ENCODE measurements around the gene WFDC5. TPM values are rescaled to one million over a fixed set of nuclear protein-coding genes. Genes with fewer than 3 reads are reported as not detected.

WFDC5 gene
- total RNA-seq, 2 experiments from 2014 or later, result 0.23 TPM

- intact Hi-C loops (cut with DNase I, micrococcal nuclease), result no loop called here
- ChIA-PET CTCF (no interaction called here), POLR2A (no interaction called here)
- Mint-ChIP-seq H3K27me3 (no peaks in the 10 kb centered on the region), H3K36me3 (ENCODE audit: low read depth) (peaks cover 31% of the 10 kb centered on the region), H3K4me3 (no peak overlapping the region), H3K27ac (no peak overlapping the region), H3K4me1 (no peaks in the 10 kb centered on the region), H3K9me3 (ENCODE audit: low read depth) (no peaks in the 10 kb centered on the region)
- DNase-seq (no peak), ATAC-seq (no peak)
These were observed 27.2 kb downstream of the WFDC5 start for GRCh38 chr20:45087814-45088213.

GRCh38 chr20:45087097-45087790 lies 27.7 kb downstream of the WFDC5 start:
- Mint-ChIP-seq H3K27ac (peak overlapping the region; percentile 27), H3K4me1 (no peaks in the 10 kb centered on the region), H3K27me3 (no peaks in the 10 kb centered on the region), H3K9me3 (ENCODE audit: low read depth) (no peaks in the 10 kb centered on the region), H3K36me3 (ENCODE audit: low read depth) (peaks cover 36% of the 10 kb centered on the region), H3K4me3 (no peak overlapping the region)
- ATAC-seq, result no peak
- intact Hi-C loops (cut with DNase I, micrococcal nuclease), result no loop called here
- CTCF ChIA-PET, result interaction anchor here (0.6 to 1.7 kb wide), 2 partner anchors 43 to 239 kb away, joined by 4 to 6 read pairs; no protein-coding TSS in a partner anchor
- no peak for DNase-seq
- POLR2A ChIA-PET, result no interaction called here

- ChIA-PET POLR2A (no interaction called here), CTCF (interaction anchor here (1.7 kb wide), 1 partner anchor 42 kb away, joined by 6 read pairs; no protein-coding TSS in a partner anchor)
- Mint-ChIP-seq H3K27me3 (no peaks in the 10 kb centered on the region), H3K36me3 (ENCODE audit: low read depth) (peaks cover 48% of the 10 kb centered on the region), H3K27ac (no peak overlapping the region), H3K9me3 (ENCODE audit: low read depth) (peaks cover 6% of the 10 kb centered on the region), H3K4me1 (no peaks in the 10 kb centered on the region), H3K4me3 (no peak overlapping the region)
- intact Hi-C loops (cut with DNase I, micrococcal nuclease), result no loop called here
- DNase-seq, result no peak
- ATAC-seq, result no peak
These were observed 29.1 kb downstream of the WFDC5 start for GRCh38 chr20:45085867-45086266.

GRCh38 chr20:45085289-45085688 lies 29.7 kb downstream of the WFDC5 start:
- ChIA-PET POLR2A (no interaction called here), CTCF (no interaction called here)
- DNase-seq, result no peak
- intact Hi-C loops (cut with DNase I, micrococcal nuclease), result no loop called here
- H3K27me3 Mint-ChIP-seq, result no peaks in the 10 kb centered on the region
- H3K4me1 Mint-ChIP-seq, result no peaks in the 10 kb centered on the region
- no peak overlapping the region for H3K27ac Mint-ChIP-seq
- peaks cover 8% of the 10 kb centered on the region for H3K9me3 Mint-ChIP-seq (ENCODE audit: low read depth)
- no peak overlapping the region for H3K4me3 Mint-ChIP-seq
- H3K36me3 Mint-ChIP-seq (ENCODE audit: low read depth), result peaks cover 54% of the 10 kb centered on the region
- no peak for ATAC-seq

GRCh38 chr20:45083127-45083526 lies 31.8 kb downstream of the WFDC5 start:
- ChIA-PET POLR2A (no interaction called here), CTCF (interaction anchor here (0.9 to 3.0 kb wide), 4 partner anchors 11 to 209 kb away, joined by 3 to 16 read pairs (median 6); no protein-coding TSS in a partner anchor)
- Mint-ChIP-seq H3K27me3 (no peaks in the 10 kb centered on the region), H3K27ac (no peak overlapping the region), H3K9me3 (ENCODE audit: low read depth) (peaks cover 8% of the 10 kb centered on the region), H3K4me3 (no peak overlapping the region), H3K4me1 (no peaks in the 10 kb centered on the region), H3K36me3 (ENCODE audit: low read depth) (peaks cover 73% of the 10 kb centered on the region)
- intact Hi-C loops (cut with DNase I, micrococcal nuclease), result no loop called here
- DNase-seq (no peak), ATAC-seq (no peak)

- no peak overlapping the region for H3K4me3 Mint-ChIP-seq
These were observed 32.5 kb downstream of the WFDC5 start for GRCh38 chr20:45082468-45082867.

GRCh38 chr20:45080867-45081624 lies 33.9 kb downstream of the WFDC5 start:
- intact Hi-C loops (cut with DNase I, micrococcal nuclease), result no loop called here
- DNase-seq (no peak), ATAC-seq (peak; percentile 33)
- ChIA-PET CTCF (interaction anchor here (0.7 kb wide), 1 partner anchor 14 kb away, joined by 3 read pairs; no protein-coding TSS in a partner anchor), POLR2A (no interaction called here)
- no peak overlapping the region for H3K4me3 Mint-ChIP-seq
- H3K27me3 Mint-ChIP-seq, result no peaks in the 10 kb centered on the region
- peaks cover 8% of the 10 kb centered on the region for H3K9me3 Mint-ChIP-seq (ENCODE audit: low read depth)
- H3K36me3 Mint-ChIP-seq (ENCODE audit: low read depth), result peaks cover 80% of the 10 kb centered on the region
- no peaks in the 10 kb centered on the region for H3K4me1 Mint-ChIP-seq
- no peak overlapping the region for H3K27ac Mint-ChIP-seq

More at GRCh38 chr20:45082468-45082867, 32.5 kb downstream of the WFDC5 start:
- CTCF ChIA-PET, result interaction anchor here (0.9 to 3.0 kb wide), 3 partner anchors 13 to 210 kb away, joined by 3 to 16 read pairs (median 9); no protein-coding TSS in a partner anchor
- no peaks in the 10 kb centered on the region for H3K4me1 Mint-ChIP-seq
- intact Hi-C loops (cut with DNase I, micrococcal nuclease), result no loop called here
- POLR2A ChIA-PET, result interaction anchor here (0.7 kb wide), 1 partner anchor 24 kb away, joined by 16 read pairs; no protein-coding TSS in a partner anchor
- DNase-seq (no peak), ATAC-seq (no peak)
- peaks cover 76% of the 10 kb centered on the region for H3K36me3 Mint-ChIP-seq (ENCODE audit: low read depth)
- peaks cover 8% of the 10 kb centered on the region for H3K9me3 Mint-ChIP-seq (ENCODE audit: low read depth)
- peak overlapping the region; percentile 45 for H3K27ac Mint-ChIP-seq
- H3K27me3 Mint-ChIP-seq, result no peaks in the 10 kb centered on the region

GRCh38 chr20:45077559-45077958 lies 37.4 kb downstream of the WFDC5 start:
- ChIA-PET CTCF (interaction anchor here (0.6 to 4.3 kb wide), 5 partner anchors 17 to 1228 kb away, joined by 3 to 29 read pairs (median 3); no protein-coding TSS in a partner anchor), POLR2A (no interaction called here)
- Mint-ChIP-seq H3K27ac (no peak overlapping the region), H3K36me3 (ENCODE audit: low read depth) (peaks cover 64% of the 10 kb centered on the region), H3K9me3 (ENCODE audit: low read depth) (peaks cover 8% of the 10 kb centered on the region), H3K27me3 (no peaks in the 10 kb centered on the region), H3K4me3 (no peak overlapping the region), H3K4me1 (peaks cover 8% of the 10 kb centered on the region)
- no peak for ATAC-seq
- DNase-seq, result no peak
- intact Hi-C loops (cut with DNase I, micrococcal nuclease), result no loop called here

- Mint-ChIP-seq H3K4me1 (peaks cover 34% of the 10 kb centered on the region), H3K4me3 (no peak overlapping the region), H3K36me3 (ENCODE audit: low read depth) (peaks cover 49% of the 10 kb centered on the region), H3K27me3 (no peaks in the 10 kb centered on the region), H3K9me3 (ENCODE audit: low read depth) (no peaks in the 10 kb centered on the region), H3K27ac (peak overlapping the region; percentile 34)
- POLR2A ChIA-PET, result no interaction called here
- CTCF ChIA-PET, result interaction anchor here (1.4 to 3.1 kb wide), 3 partner anchors 22 to 38 kb away, joined by 5 to 27 read pairs (median 18); no protein-coding TSS in a partner anchor
- ATAC-seq (no peak), DNase-seq (no peak)
- intact Hi-C loops (cut with DNase I, micrococcal nuclease), result no loop called here
These were observed 41.8 kb downstream of the WFDC5 start for GRCh38 chr20:45073221-45073620.

- intact Hi-C loops (cut with DNase I, micrococcal nuclease), result no loop called here
- ATAC-seq (no peak), DNase-seq (no peak)
- Mint-ChIP-seq H3K27ac (peak overlapping the region; percentile 15), H3K36me3 (ENCODE audit: low read depth) (peaks cover 50% of the 10 kb centered on the region), H3K4me1 (peaks cover 40% of the 10 kb centered on the region), H3K4me3 (no peak overlapping the region), H3K27me3 (no peaks in the 10 kb centered on the region), H3K9me3 (ENCODE audit: low read depth) (no peaks in the 10 kb centered on the region)
- CTCF ChIA-PET, result interaction anchor here (0.7 to 3.1 kb wide), 9 partner anchors 11 to 180 kb away, joined by 3 to 27 read pairs (median 5); no protein-coding TSS in a partner anchor
- POLR2A ChIA-PET, result interaction anchor here (0.6 kb wide), 1 partner anchor 24 kb away, joined by 3 read pairs; no protein-coding TSS in a partner anchor
These were observed 42.9 kb downstream of the WFDC5 start for GRCh38 chr20:45072066-45072465.

GRCh38 chr20:45070932-45071632 lies 43.9 kb downstream of the WFDC5 start:
- no peak for ATAC-seq
- CTCF ChIA-PET, result interaction anchor here (0.9 to 3.1 kb wide), 10 partner anchors 20 to 60 kb away, joined by 3 to 27 read pairs (median 4); no protein-coding TSS in a partner anchor
- peak overlapping the region; percentile 66 for H3K27ac Mint-ChIP-seq
- intact Hi-C loops (cut with DNase I, micrococcal nuclease), result no loop called here
- H3K27me3 Mint-ChIP-seq, result no peaks in the 10 kb centered on the region
- POLR2A ChIA-PET, result no interaction called here
- H3K9me3 Mint-ChIP-seq (ENCODE audit: low read depth), result no peaks in the 10 kb centered on the region
- peaks cover 48% of the 10 kb centered on the region for H3K4me1 Mint-ChIP-seq
- no peak for DNase-seq
- H3K4me3 Mint-ChIP-seq, result no peak overlapping the region
- peaks cover 50% of the 10 kb centered on the region for H3K36me3 Mint-ChIP-seq (ENCODE audit: low read depth)

Data from activated CD4-positive, alpha-beta T cell treated with anti-CD3 and anti-CD28 coated beads for 36 hours (primary cell).